ENCODE measurements around the gene RCCD1.
A peak's percentile ranks its signal among the peaks of the same experiment; 100 is the strongest.
"Not testable (repeated sequence)": the region's sequence is repeated elsewhere in the genome, so short reads cannot be mapped to it uniquely, and the experiment has no call there.

The RCCD1 gene

GRCh38 chr15:90918034-90918788, 36.5 kb upstream of the RCCD1 start:
- no peak for DNase-seq

GRCh38 chr15:90918835-90919234, 35.8 kb upstream of the RCCD1 start:
- no peak for DNase-seq

GRCh38 chr15:90921887-90922286, 32.8 kb upstream of the RCCD1 start:
- DNase-seq: no peak

GRCh38 chr15:90922712-90923322, 31.9 kb upstream of the RCCD1 start:
- DNase-seq: peak; percentile 82

- peak; percentile 80 for DNase-seq
Observed at GRCh38 chr15:90924375-90924774, 30.3 kb upstream of the RCCD1 start.

GRCh38 chr15:90926766-90927165, 27.9 kb upstream of the RCCD1 start:
- not testable (repeated sequence) for DNase-seq

- DNase-seq: not testable (repeated sequence)
Observed at GRCh38 chr15:90928106-90928505, 26.6 kb upstream of the RCCD1 start.

- DNase-seq: no peak
Observed at GRCh38 chr15:90929246-90930019, 25.3 kb upstream of the RCCD1 start.

- DNase-seq: peak; percentile 21
Observed at GRCh38 chr15:90930861-90931574, 23.7 kb upstream of the RCCD1 start.

GRCh38 chr15:90931575-90931827, 23.2 kb upstream of the RCCD1 start:
- no peak for DNase-seq

- DNase-seq: peak; percentile 92
Observed at GRCh38 chr15:90931828-90932659, 22.6 kb upstream of the RCCD1 start, which contains the start of gene HDDC3. TSS of gene HDDC3 (minus strand) at chr15:90932549. CDS start at chr15:90932540, 9 bp downstream.

GRCh38 chr15:90932660-90932991, 22.1 kb upstream of the RCCD1 start:
- DNase-seq: no peak

GRCh38 chr15:90933301-90933700, 21.4 kb upstream of the RCCD1 start:
- no peak for DNase-seq

GRCh38 chr15:90934256-90934948, 20.3 kb upstream of the RCCD1 start:
- DNase-seq: peak; percentile 93

GRCh38 chr15:90934949-90935751, 19.5 kb upstream of the RCCD1 start, which contains the start of gene UNC45A:
TSS of gene UNC45A (plus strand) at chr15:90935285. CDS start at chr15:90935325, 40 bp downstream.
- peak; percentile 95 for DNase-seq

- no peak for DNase-seq
Observed at GRCh38 chr15:90936823-90937222, 17.9 kb upstream of the RCCD1 start.

GRCh38 chr15:90938261-90938660, 16.4 kb upstream of the RCCD1 start:
- no peak for DNase-seq

GRCh38 chr15:90939756-90940155, 14.9 kb upstream of the RCCD1 start:
- no peak for DNase-seq

- DNase-seq: no peak
Observed at GRCh38 chr15:90941038-90941437, 13.6 kb upstream of the RCCD1 start.

GRCh38 chr15:90942354-90943120, 12.1 kb upstream of the RCCD1 start:
- DNase-seq: no peak

All from activated CD4-positive, alpha-beta T cell treated with anti-CD3 and anti-CD28 coated beads, Interleukin-2, amount 50 U/mL, for 16 hours (primary cell).